Germinal center (tissue), 1 donor: ENCODE data around the gene SLC12A7.

Experiments
- DNase-seq: peaks from one replicate; pipeline ENCODE4 v3.0.0; 2012; ENCODE audit warnings: mixed read lengths, low spot score

SLC12A7 gene

GRCh38 chr5:1077491-1078020 lies 34.3 kb downstream of the SLC12A7 start:
- DNase-seq, result no peak

GRCh38 chr5:1077026-1077425 lies 34.8 kb downstream of the SLC12A7 start:
- no peak for DNase-seq

GRCh38 chr5:1076406-1076805 lies 35.5 kb downstream of the SLC12A7 start:
- DNase-seq, result no peak

GRCh38 chr5:1075931-1076330 lies 35.9 kb downstream of the SLC12A7 start:
- DNase-seq, result no peak

- DNase-seq, result no peak
Measured at GRCh38 chr5:1075555-1075881, 36.3 kb downstream of the SLC12A7 start.

- no peak for DNase-seq
Measured at GRCh38 chr5:1074816-1075554, 36.9 kb downstream of the SLC12A7 start.

GRCh38 chr5:1074226-1074625 lies 37.6 kb downstream of the SLC12A7 start:
- DNase-seq, result no peak

- DNase-seq, result no peak
Measured at GRCh38 chr5:1073239-1074102, 38.4 kb downstream of the SLC12A7 start.

- DNase-seq, result no peak
Measured at GRCh38 chr5:1069720-1070088, 42.2 kb downstream of the SLC12A7 start.

GRCh38 chr5:1068895-1069719 lies 42.8 kb downstream of the SLC12A7 start:
- DNase-seq, result no peak

GRCh38 chr5:1068204-1068894 lies 43.5 kb downstream of the SLC12A7 start:
- no peak for DNase-seq

GRCh38 chr5:1067141-1068121 lies 44.4 kb downstream of the SLC12A7 start:
- DNase-seq, result no peak

- DNase-seq, result no peak
Measured at GRCh38 chr5:1066676-1067075, 45.2 kb downstream of the SLC12A7 start.

GRCh38 chr5:1065891-1066650 lies 45.8 kb downstream of the SLC12A7 start:
- no peak for DNase-seq

- no peak for DNase-seq
Measured at GRCh38 chr5:1065143-1065750, 46.6 kb downstream of the SLC12A7 start.

- DNase-seq, result no peak
Measured at GRCh38 chr5:1064383-1065142, 47.3 kb downstream of the SLC12A7 start.

GRCh38 chr5:1063661-1064382 lies 48.0 kb downstream of the SLC12A7 start:
- no peak for DNase-seq
